GM18505 (cell line): ENCODE data around the gene OR2T4.

ENCODE experiments used
- ATAC-seq: cut with Tn5 transposase; IDR thresholded peaks from one replicate; pipeline ENCODE4 v1.9.1; 2021; ENCODE audit not compliant: unreplicated experiment
- POLR2A ChIP-seq: IDR thresholded peaks from 4 replicates; pipeline ENCODE4 v1.6.1; 2011; ENCODE audit warnings: borderline replicate concordance; ENCODE audit not compliant: insufficient read depth, insufficient read length; ENCODE audit errors: extremely low read depth

OR2T4 gene

GRCh38 chr1:248361121-248361715 is at the start of gene OR2T4:
OR2T4 (plus strand) TSS chr1:248361665; CDS start chr1:248361665, 0 bp downstream.
- no peak for ATAC-seq
- no peak for TF ChIP-seq POLR2A

- no peak for ATAC-seq
- TF ChIP-seq POLR2A, result no peak
Measured at GRCh38 chr1:248316796-248317195, 44.7 kb upstream of the OR2T4 start.

- ATAC-seq, result no peak
- TF ChIP-seq POLR2A, result no peak
Measured at GRCh38 chr1:248324468-248324867, 37.0 kb upstream of the OR2T4 start, which contains the start of gene OR2M7. OR2M7 (minus strand) TSS chr1:248324568; CDS start chr1:248324568, 0 bp downstream.

DNA sequence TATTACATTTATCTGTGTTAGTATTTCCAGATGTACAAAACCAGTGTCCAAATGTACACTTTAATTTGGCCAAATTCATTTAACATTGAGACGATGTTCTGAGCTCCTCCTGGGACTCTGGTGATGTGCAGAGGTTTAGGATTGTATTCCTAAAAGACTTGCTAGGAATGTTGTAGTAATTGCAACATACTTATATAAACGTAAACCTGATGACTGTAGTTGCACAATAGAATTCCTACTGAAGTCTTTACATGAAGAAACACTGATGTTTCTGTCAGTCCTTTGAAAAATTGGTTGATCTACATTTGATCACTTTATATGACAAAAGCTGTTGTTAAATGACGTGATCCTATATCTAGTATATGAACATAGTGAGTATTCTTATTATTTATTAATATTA is 18.0 kb upstream of the OR2T4 start:
- TF ChIP-seq POLR2A, result no peak
- no peak for ATAC-seq

DNA sequence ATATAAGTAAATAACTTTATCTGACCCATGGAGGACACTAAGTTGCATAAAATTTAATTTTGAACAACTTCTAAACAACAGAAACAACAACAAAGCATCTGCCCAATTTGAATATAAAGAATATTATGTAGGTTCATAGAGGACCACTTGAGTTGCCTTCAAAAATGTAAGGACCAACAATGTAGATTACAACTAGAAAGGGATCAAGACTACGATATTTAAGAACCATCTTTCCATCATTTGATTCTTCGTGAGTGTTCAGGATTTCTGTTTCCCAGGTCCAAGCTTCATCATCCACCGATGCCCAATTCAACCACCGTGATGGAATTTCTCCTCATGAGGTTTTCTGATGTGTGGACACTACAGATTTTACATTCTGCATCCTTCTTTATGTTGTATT is 13.0 kb upstream of the OR2T4 start, which contains the start of gene OR14C36:
Gene OR14C36 (plus strand): TSS at position 301 of the 400 bp plus-strand sequence. CDS start 0 bp downstream, at position 301.
- TF ChIP-seq POLR2A, result no peak
- ATAC-seq, result no peak

DNA sequence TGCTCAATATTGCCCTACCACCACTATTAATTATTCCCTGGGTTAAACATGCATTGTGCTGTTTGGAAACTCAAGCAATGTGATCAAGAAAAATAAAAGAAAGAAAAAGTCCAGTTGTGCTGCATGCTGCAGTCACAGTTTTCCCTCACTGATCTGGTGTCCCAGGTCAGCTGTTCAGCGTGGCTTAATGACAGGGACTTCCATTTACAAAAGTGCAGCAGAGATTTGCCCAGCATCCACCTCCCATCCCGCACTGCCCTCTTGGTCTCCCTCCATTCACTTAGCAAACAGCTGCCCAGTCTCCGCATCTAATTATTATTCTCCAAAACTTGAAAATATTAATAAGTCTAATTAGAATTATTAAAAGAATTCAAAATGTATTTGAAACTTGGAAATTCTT is 2.0 kb upstream of the OR2T4 start:
- TF ChIP-seq POLR2A, result no peak
- ATAC-seq, result no peak

GRCh38 chr1:248366609-248367008 is 5.1 kb downstream of the OR2T4 start:
- TF ChIP-seq POLR2A, result no peak
- no peak for ATAC-seq

GRCh38 chr1:248372394-248372793 is 10.9 kb downstream of the OR2T4 start:
- ATAC-seq, result no peak
- no peak for TF ChIP-seq POLR2A

DNA sequence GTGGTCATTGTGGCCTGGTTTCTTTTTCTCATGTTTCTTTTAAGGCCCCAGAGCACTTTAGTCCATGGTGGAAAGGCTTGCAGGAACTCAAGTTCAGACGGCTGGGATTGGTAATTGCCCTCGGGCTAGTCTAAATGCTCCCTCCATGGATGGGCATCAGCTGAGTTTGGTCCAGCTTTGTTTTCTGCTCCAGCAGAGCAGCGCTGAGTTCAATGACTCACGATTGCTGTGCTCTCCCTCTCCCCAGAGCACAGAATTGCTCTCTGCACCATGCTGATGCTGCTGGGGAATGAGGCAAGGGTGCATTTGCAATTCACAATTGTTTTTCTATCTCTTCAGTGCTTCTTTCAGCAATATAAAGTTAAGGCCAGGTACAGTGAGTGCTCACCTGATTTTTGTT is 12.3 kb downstream of the OR2T4 start:
- no peak for TF ChIP-seq POLR2A
- no peak for ATAC-seq

DNA sequence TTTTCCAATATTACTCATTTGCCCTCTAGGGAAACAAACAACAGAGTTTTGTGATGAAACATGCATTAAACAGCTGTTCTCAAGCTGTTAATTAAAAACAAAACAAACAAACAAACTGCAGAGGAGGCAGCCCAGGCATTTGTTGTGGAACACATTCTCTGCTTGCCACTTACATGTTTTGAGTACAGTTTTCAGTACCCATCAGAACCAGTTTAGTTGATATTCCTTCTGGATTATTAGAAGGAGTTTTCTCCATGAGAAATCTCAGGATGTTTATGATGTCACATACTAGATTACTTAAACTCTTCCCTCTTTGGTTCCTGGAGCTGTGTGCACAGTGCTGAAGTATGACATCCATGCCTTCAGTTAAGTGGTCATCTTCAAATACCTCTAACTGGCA is 14.0 kb downstream of the OR2T4 start, which contains the start of gene OR2T6:
Gene OR2T6 (plus strand): TSS at position 301 of the 400 bp plus-strand sequence. CDS start 11,863 bp downstream, outside the sequence.
- no peak for TF ChIP-seq POLR2A
- ATAC-seq, result no peak

GRCh38 chr1:248376916-248377315 is 15.5 kb downstream of the OR2T4 start:
- ATAC-seq, result no peak
- TF ChIP-seq POLR2A, result no peak

GRCh38 chr1:248380854-248381253 is 19.4 kb downstream of the OR2T4 start:
- no peak for ATAC-seq
- no peak for TF ChIP-seq POLR2A

DNA sequence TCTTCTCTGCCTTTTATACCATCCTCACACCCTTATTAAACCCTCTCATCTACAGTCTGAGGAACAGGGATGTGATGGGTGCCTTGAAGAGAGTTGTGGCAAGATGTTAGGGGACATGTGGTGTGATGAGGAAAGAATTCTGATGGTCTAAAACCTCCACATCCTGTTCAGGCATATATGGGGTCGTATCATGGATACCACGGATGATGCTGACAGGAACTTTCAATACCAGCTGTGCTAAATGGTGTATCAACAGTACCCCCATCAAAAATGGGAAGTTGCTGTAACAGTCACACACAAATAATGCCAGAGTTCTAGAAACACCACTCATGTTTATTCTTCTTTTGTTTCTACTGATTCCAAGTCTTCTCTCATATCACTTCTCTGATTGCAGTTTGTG is 27.0 kb downstream of the OR2T4 start:
- TF ChIP-seq POLR2A, result no peak
- ATAC-seq, result no peak

DNA sequence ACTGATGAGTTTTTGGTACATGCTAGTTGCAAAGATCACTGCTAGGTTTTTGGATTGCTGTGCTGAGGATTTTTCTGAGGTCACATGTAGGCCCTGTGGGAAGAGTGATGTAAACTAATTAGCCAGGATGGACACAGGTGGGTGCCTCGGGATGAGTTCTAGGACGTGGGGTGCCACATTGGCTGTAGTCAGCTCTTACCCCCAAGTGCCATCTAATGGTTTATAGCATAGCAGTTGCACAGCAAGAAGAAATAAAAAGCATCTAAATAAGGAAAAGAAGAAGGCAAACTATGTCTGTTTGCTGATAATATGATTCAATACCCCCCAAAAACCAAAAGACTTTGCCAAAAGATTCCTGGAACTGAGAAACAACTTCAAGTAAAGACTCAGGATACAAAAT is 31.6 kb downstream of the OR2T4 start:
- TF ChIP-seq POLR2A, result no peak
- no peak for ATAC-seq

- no peak for ATAC-seq
- TF ChIP-seq POLR2A, result no peak
Measured at GRCh38 chr1:248402748-248403147, 41.3 kb downstream of the OR2T4 start, which contains the start of gene OR2T1. OR2T1 (plus strand) TSS chr1:248403048; CDS start chr1:248406148, 3,100 bp downstream.

GRCh38 chr1:248404024-248404423 is 42.6 kb downstream of the OR2T4 start:
- no peak for ATAC-seq
- no peak for TF ChIP-seq POLR2A
